Fibroblast of skin of back (primary cell): ENCODE measurements around the gene DGCR6.
A peak's percentile ranks its signal among the peaks of the same experiment; 100 is the strongest.
"Not testable (repeated sequence)": the region's sequence is repeated elsewhere in the genome, so short reads cannot be mapped to it uniquely, and the experiment has no call there.

Source experiments
- DNase-seq: peaks from one replicate; pipeline ENCODE4 v3.0.0-alpha.2; 2013

Gene DGCR6

DNA sequence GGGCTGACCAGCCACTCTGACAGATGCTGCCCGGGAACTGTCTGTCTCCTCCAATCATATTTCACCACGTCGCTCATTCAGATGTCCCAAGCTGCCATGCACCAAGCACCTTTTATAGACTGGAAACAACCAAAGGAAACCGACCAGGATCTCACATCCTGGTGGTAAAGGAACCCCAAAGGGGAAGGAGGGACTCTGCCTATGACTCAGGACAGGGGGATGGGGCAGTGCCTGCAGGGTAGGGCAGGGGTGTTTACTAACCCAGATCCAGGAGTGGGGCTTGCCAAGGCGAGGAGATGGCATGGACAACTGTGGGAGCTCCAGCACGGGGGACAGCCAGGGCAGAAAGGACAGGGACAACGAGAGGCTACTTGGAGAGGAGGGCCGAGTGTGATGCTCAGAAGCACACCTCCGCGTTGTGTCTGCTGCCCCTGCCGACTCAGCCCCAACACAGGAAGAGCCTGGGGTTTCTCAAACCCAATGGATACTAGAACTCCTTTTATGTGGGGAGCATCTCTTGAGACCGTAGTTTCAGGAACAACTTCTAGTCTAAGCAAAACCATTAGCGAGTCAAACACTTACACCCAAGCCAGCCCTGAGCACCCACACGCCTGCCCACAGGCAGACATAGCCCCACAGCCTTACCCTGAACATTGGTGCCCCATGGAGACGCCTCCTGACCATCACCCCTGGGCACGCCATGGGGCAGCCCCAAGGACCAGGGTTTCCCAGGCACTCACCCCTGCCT lies 26.0 kb downstream of the DGCR6 start:
- DNase-seq: no peak

DNA sequence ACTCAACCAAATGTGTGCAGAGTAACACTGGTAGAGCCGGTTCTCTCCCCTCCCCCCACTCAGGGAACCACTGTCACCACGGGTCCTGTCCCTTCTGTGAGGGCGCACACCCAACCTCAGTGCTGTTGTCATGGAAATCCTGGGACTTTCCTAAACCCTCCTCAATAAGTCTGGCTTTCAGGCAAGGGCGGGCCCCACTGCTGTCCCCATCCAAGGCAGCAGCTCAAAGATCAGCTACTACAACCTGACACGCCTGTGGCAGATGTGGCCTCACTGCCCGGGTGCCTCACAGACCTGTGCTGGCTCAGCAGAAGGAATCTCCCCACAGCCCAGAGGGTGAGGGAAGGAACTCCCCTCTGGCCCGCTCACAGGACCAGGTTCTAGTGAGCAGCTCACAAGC lies 27.8 kb downstream of the DGCR6 start:
- no peak for DNase-seq

DNA sequence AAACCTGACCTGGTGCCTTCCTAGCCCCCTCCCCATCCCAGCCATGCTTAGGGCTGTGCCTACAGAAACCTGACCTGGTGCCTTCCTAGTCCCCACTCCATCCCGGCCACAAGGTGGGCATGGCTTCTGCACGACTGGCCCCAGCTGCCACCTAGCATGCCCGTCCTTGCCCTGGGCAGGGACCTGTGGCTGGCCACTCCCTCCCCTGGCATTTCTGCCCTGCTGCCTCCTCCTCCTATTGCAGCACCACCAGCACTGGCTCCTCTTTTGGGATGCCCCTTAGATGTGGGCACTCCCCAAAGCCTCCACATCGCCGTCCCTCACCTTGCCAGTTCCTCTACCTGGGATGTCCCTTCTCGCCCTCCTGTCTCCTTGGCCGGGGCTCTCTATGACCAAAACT lies 28.6 kb downstream of the DGCR6 start:
- not testable (repeated sequence) for DNase-seq

DNA sequence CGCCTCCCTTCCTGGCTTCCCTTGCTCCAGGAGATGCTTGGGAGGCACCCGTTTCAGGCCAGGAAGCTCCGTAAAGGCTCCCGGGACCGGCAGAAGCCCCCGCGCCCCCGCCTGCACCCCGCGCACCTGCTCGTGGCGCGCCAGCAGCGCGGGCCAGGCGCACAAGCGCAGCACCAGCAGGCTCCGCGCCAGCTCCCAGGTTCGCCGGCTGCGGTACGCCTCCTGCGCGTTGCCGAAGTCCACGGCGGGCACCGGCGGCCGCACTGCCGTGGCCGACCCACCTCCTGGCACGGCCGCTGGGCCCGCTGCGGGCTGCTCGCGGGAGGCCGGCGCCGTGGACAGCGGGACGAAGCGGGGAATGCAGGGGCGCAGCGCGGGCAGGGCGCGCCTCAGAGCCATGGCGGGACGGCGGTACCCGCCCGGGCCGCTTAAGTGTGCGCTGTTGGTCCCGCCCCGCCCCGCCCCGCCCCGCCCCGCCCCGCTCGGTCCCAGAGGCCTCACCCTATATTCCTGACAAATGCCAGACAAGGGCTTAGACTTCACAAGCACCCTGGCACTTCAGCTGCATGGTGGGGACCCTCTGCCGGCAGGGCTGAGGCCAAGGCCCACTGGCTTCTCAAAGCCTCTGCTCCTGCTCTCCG lies 29.9 kb downstream of the DGCR6 start, which contains the start of gene PRODH:
Gene PRODH (minus strand): TSS at position 405 of the 641 bp plus-strand sequence. CDS start 6 bp downstream, at position 399.
- DNase-seq: no peak

DNA sequence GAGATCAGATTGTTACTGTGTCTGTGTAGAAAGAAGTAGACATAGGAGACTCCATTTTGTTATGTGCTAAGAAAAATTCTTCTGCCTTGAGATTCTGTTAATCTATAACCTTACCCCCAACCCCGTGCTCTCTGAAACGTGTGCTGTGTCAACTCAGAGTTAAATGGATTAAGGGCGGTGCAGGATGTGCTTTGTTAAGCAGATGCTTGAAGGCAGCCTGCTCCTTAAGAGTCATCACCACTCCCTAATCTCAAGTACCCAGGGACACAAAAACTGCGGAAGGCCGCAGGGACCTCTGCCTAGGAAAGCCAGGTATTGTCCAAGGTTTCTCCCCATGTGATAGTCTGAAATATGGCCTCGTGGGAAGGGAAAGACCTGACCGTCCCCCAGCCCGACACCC lies 32.6 kb downstream of the DGCR6 start:
- not testable (repeated sequence) for DNase-seq

DNA sequence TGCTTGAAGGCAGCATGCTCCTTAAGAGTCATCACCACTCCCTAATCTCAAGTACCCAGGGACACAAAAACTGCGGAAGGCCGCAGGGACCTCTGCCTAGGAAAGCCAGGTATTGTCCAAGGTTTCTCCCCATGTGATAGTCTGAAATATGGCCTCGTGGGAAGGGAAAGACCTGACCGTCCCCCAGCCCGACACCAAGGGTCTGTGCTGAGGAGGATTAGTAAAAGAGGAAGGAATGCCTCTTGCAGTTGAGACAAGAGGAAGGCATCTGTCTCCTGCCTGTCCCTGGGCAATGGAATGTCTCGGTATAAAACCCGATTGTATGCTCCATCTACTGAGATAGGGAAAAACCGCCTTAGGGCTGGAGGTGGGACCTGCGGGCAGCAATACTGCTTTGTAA lies 41.0 kb downstream of the DGCR6 start:
- not testable (repeated sequence) for DNase-seq

DNA sequence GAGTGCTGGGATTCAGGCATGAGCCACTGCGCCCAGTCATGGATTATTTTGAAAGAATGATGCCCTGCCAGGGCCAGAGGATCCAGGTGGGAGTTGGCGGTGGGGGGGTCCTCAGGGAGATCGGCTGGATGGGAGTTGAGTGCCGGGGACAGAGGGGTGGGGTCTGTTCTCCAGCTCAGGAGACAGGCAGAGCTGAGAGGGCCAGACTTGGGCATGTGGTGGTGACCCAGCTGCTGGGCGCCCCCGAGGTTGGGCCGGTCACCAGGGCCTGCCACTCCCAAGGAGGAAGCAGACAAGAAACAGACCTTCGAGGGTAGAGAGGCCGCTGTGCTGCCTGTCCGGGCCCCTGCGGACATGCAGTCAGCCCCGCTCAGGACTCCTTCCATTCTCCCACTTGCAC lies 41.8 kb downstream of the DGCR6 start:
- no peak for DNase-seq

DNA sequence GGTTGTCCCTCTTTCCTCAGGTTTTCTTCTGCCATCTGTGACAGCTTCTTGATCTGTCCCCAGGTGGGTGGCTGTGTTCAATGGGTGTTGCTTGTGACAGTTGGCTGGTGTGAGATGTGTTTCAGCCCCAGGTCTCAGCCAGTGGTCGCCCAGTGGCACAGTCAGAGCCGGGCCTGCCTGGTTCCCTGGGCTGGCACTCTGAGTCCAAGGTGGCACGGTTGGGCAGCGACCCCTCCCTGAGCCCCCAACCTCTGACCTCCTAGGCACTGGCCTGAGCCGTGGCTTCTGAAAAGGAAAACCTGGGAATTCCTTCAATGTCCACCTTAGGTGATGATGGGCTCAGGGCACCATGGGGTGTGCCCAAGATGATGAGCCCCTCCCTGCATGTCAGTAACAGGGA lies 44.0 kb downstream of the DGCR6 start:
- DNase-seq: no peak

DNA sequence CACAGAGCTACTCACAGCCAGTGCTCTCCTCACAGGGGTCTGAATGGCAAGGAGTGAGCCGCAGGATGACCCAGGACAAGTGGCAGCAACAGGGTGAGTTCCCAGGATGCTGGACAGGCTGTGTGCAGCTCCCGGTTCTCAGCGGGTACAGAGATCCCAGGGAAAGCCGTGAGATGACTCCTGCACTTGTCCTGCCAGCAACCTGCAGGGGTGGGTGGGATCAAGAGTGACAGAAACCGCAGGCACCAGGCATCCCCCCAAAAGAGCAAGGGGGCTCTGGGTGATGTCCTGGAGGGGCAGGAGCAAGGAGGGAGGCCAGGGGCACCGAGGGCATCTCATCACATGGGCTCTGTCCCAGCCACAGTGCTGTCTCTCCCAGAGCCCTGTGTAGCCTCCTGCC lies 45.9 kb downstream of the DGCR6 start:
- no peak for DNase-seq

DNA sequence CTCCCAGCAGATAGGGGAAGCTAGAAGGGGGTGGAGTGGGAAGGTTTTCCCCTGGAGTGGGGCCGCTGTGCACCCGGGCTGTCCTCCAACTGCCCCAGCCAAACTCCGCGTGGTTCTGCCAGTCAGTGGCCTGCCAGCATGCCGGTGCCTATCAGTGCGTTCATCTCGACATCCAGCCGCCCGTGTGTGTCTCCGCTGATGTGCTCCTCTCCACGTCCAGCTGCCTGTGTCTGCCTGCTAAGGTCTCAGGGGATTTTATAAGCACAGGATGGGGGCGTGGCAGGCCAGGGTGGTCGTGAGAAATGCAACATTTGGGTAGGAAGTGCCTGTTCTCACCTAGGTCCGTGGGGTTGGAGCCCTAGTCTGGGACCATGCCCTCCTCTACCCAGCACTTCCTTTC lies 47.0 kb downstream of the DGCR6 start:
- DNase-seq: not testable (repeated sequence)

DNA sequence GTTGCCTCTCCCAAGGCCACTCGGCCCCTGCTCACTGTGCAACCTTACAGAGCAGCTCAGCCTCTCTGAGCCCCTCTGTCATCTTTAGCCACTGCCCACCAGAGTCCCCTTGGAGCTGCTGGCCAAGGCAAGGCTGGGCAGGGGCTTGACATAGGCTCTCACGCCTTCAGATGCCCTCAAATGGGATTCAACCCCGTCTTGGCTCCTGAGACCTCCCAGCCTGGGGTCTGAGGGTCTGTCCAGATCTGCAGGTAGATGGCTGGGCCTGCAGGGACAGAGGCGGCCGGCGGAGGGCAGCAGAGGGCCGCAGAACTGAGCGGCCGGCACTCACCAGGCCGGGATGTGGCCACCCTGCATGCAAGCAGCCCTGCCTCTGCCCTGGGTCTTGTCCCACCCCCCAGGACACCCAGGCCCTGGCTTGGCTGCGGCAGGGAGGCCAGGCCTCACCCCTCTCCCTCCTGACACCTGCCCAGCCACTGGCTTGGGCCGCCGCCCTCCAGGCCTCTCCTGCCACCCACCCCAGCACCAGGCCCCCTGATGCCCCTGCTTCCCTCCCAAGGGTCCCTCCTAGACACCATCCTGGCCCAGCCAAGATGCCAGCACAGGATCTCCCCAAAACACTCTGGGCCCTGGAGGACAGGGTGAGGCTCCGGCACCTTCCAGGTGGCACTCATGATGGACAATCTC lies 48.3 kb downstream of the DGCR6 start:
- peak; percentile 39 for DNase-seq

DNA sequence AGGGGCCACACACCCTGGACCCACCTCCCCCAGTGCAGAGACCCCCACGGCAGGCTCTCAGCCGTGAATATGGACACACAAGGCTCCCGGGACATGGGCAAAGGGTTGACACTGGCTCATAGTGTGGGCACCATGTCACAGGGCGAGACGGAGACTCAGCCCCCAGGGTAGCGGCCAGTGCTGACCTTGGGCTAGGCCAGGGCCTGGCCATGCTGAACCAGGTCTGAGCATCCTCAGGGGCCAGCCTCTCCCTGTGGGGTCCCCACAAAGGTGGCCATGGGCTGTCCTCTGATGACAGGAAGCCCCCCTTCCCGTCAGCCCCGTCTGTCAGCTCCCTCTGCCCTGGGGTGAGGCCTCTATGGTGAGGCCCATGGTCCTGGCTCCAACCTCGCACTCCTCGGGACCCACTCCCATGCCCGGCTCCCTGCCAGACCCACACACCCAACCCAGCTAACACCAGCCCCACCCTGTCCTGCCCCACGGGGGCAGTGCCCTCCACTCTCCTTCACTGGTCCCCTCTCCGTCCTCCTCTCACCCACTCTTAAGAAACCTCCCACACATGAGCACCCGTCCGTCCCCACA lies 49.0 kb downstream of the DGCR6 start:
- DNase-seq: no peak

DNA sequence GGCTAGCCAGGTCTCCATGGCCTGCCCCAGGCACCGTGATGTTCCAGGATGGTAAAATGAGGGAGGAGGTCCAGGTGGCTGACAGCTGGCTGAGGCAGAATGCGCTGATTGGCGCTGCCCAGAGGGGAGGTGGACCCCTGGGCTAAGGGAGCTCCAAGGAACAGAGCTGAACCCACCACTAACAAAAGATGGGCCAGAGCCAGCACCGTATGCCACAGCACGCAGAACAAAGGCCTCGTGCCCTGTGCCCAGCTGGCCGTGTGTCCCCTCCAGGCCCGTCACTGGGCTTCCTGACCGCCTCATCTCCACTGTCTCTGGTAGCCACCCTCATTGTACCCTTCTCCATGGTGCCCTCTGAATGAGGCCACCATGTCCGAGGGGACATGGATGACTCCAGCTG lies 49.6 kb downstream of the DGCR6 start:
- no peak for DNase-seq

DNA sequence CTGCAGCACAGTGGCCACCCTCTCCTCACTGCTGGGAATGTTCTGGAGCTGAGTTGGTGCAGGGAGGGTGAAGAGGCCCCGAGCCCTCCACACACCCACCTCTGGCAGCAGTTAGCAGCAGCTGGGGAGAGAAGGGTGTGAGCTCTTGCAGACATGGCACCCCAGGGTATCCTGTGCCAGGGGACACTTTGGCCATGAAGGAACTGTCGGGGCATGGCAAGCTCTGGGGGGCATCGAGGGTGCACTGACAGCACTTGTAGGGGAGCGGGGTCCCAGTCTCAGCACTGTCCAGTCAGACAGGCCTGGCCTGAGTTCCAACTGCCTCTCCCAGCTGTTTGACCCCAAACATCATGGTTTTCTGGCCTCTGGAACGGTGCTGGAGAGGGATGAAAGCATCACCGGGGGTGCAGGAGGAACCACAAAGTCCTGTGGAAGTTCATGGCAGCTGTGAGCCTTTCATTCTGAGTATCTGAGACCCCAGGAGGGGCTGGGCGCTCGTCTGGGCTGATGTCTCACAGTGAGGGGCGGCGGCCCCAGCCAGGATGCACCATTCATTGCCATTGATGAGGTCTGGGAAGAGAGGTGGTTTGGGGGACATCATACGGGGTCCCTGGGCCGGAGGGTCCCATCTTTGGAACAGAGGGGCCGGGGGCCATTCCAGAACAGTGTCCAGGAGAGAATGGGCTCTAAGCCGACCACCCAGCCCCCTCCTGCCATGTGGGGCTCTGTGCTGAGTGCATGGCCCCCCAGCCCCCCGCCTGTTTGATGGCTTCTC lies 50.2 kb downstream of the DGCR6 start:
- DNase-seq: not testable (repeated sequence)

DNA sequence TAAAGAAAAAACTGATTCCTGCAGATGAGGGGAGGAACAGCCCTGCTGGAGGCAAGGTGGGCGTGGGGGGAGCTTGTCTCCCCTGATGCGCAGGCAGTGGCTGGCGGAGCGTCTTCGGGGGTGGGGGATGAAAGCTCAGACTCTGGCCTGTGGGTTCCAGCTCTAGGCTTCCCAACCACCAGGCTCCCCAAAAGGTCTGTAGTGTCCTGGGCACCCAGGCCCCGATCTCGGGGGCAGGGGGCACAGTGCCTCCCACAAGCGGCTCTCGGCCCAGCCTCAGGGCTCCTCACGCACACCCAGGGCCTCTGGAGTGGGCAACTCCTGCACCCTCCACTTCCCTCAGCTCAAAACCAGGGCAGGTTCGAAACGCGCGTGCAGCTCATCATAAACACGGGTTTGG lies 50.8 kb downstream of the DGCR6 start:
- DNase-seq: not testable (repeated sequence)

DNA sequence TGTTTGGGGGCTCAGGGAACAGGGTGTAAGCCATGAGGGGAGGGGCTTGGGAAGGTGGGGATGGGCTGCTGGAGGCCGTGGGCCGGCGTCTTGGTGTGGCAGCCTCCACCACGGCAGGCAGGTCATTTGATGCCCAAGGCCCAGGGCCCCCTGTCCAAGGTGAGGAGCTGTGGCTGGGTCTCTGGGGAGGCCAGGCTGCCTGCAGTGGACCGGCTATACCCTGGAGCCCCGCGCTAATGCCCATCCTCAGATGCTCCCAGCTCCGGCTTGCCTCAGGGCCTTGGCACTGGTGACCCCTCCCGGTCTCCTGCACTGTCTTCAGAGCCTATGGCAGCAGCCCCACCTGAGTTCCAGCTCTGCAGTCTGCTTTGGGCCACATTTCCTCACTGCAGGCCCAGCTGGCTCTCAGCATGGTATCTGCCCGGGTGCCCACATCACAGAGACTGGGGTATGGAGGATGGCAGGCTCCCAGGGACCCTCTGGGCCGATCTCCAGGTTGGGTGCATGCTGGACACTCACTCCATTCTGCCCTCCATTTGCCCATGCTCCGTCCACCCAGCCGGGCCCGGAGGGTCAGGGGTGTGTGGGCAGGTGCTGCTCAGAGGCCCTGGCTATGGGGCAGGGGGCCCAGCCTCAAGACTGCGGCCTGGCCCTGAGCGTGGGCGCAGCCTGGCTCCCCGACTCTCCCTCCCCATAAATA lies 51.7 kb downstream of the DGCR6 start:
- not testable (repeated sequence) for DNase-seq

DNA sequence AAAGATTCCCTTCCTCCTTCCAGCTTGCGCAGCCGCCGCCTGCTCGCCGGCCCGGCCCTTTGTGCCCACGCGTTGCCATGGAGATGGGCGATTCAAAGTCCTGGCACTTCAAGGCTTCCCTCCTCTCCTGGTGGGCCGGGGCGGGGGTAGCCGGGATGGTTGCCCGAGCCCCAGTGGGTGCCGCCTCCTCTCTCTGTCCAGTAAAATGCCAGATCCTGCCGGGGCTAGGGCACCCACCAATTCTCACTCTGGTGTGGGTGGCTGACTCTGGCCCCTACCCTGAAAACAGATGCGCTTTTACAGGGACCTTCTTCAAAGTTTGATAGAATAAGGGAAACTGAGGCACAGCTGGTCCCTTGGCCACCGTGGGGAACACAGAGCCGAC lies 52.2 kb downstream of the DGCR6 start:
- DNase-seq: not testable (repeated sequence)

DNA sequence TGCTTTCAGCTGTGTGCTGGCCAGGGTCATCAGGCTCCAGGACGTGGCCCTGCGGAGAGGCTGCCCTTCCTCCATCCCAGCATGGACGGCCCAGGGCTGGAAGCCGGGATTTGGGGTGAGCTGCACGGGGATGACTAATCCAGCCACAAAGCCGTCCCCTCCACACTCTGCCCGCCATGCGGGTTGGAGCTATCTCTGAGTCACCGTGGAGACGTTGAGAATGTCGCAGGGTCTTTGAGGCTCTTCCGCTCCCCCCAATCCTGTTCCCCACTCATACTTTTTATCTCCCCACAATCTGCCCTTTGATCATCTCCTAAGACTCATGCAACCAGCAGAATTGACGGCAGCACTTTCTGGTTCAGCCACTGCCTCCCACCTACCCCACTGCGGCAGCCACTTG lies 52.6 kb downstream of the DGCR6 start:
- DNase-seq: not testable (repeated sequence)

DNA sequence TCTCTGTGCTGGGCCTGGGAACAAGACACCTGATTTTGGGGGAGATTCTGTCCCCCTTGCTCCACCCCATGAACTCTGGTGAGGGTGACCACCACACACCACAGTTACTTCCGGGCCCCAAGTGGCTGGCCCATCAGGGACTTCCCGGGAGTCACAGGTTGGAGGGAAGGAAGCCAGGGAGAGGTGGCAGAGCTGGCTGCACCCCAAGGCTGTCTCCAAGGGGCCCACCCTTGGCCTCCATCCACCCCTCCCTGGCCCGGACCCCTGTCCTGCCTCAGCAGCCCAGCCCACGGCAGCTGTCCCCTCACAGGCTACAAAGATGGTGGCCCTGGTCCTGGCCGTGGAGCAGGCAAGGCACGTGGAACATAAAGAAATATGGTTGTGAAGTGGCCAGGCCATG lies 53.1 kb downstream of the DGCR6 start:
- not testable (repeated sequence) for DNase-seq

DNA sequence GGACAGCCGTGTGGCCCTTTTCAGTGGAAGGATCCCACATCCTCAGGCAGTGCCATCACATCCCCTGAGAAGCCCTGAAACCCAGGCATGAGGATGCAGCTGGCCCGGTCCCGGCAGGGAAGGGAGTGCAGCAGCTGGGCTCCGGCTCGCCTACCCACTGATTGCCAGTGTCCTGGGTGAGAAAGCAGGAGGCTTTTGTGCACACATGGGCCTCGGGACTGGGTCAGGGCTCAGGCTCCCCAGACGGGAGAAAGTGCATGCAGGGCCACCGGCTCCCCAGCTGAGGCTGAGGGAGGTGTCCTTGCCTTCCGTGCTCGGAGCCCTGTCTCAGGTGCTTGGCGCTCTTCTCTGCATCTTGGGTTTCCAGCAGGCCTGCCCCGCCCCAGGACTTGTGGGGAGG lies 53.6 kb downstream of the DGCR6 start:
- not testable (repeated sequence) for DNase-seq

DNA sequence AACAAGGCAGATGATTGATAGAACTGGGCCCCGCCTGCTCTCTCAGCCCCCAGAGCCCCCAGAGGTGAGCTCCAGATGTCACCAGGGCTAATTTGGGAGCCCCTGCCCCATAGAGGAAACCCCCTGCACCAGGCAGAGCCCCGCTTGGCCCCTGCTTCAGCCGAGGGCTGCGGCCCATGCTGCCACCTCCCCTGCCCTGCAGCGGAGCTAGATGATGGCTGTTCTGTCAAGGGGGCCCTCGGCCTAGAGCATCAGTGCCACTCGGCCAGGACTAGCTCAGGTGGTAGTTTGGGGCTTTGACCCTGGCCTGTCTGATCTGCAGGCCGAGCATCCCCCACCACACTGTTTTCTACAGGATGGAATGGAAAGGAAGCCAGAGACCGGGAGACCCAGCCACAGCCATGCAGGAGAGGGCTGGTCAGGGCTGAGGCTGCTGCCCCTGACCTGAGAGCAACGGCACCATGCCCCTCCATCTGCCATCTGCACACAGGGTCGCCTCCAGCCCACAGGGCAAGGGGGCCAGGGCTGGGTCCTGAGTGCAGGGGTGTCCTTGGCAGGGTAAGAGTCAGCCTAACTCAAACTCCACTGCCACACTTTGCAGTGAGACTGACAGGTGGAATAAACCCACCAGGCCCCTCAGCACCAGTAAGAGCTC lies 54.2 kb downstream of the DGCR6 start:
- DNase-seq: not testable (repeated sequence)
